ENCODE measurements around the gene ING1. TPM values are rescaled to one million over a fixed set of nuclear protein-coding genes. Genes with fewer than 3 reads are reported as not detected.

ING1 gene
- total and polyA plus RNA-seq, 2 of the 4 experiments (the other 2 are of a cell fraction) = 9.1 to 13.5 TPM

DNA sequence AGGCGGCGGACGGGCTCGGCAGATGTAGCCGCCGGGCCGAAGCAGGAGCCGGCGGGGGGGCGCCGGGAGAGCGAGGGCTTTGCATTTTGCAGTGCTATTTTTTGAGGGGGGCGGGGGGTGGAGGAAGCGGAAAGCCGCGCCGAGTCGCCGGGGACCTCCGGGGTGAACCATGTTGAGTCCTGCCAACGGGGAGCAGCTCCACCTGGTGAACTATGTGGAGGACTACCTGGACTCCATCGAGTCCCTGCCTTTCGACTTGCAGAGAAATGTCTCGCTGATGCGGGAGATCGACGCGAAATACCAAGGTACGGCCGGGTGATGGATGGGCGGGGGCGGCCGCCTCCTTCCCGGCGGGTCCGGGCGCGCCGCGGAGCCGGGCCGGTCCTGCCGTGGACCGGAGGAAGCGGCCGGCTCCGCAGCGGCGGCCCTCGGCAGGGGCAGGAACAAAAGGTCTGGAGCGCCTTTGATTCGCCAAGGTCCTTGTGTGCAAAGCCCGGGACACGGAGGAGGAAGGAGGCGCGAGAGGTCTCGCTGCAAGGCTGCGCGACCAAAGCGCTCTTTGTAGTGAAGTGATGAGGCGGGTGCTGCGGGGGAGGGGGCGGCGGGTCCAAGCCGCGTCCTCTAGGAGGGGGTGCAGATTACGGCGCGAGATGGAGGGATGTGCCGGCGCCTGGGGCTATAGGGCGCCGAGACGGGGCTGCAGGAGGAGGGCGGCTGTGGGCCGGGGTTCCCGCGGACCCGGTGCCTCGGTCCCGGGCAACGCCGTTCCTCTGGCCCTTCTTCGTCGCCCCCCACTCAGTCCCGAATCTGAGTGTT lies 689 bp downstream of the ING1 start:
- CTCF ChIA-PET = no interaction called here
- POLR2A ChIA-PET (ENCODE audit: unreplicated experiment) = no interaction called here
- H4K8ac ChIP-seq (ENCODE audit: low read depth in 2 of 2, low read length in 2 of 2) = no peak overlapping the region; a peak in 1 of 4 replicates

More for the DNA sequence above, 689 bp downstream of the ING1 start:
- intact Hi-C loops (cut with micrococcal nuclease) (loop anchor here (2.0 kb wide), 3 partner anchors 97 to 157 kb away; no protein-coding TSS in a partner anchor), in situ Hi-C loops (cut with MboI; ENCODE audit: low sequenced_read_pairs) (no loop called here), dilution Hi-C loops (cut with HindIII; ENCODE audit: low sequenced_read_pairs, unreplicated experiment) (no loop called here)
- WGBS, 2 experiments (ENCODE audit: extremely low coverage in 2 of 2, insufficient read length in 1 of 2) = 0% methylated on average over 30 of the region's 86 CpGs; no CpG with 5 or more reads in 1 of the 2 experiments
- Histone ChIP-seq H2AK9ac (replicated peaks; ENCODE audit: low read depth, low read length, poor library complexity) (peak overlapping the region; percentile 92), H4K5ac (ENCODE audit: low read depth, low read length) (no peak overlapping the region), H2AK5ac (ENCODE audit: low read depth, low read length) (no peak overlapping the region), H3K18ac (ENCODE audit: low read depth, low read length) (peak overlapping the region; percentile 63), H3K4me2 (ENCODE audit: low read depth, low read length) (peak overlapping the region; percentile 70), H3K36me3 (ENCODE audit: control insufficient read depth, insufficient read depth, low read length) (peaks cover 1% of the 10 kb centered on the region; the same call in 1 of the 2 replicates), H3K4me1 (ENCODE audit: control insufficient read depth, insufficient read depth, low read length) (no peaks in the 10 kb centered on the region; the same call in 1 of the 2 replicates), H2AFZ (replicated peaks; ENCODE audit: low read length, poor library complexity) (peak overlapping the region; percentile 94), H3K79me1 (ENCODE audit: low read depth in 1 of 2, low read length in 2 of 2) (peaks cover 6 to 36% of the 10 kb centered on the region in 2 experiments; a peak in 3 of 4 replicates), H3K9me1 (ENCODE audit: insufficient read depth, low read length) (no peaks in the 10 kb centered on the region; the same call in 1 of the 2 replicates), H2BK15ac (ENCODE audit: low read depth, low read length) (no peak overlapping the region), H3K4me3 (ENCODE audit: insufficient read depth, low read depth, low read length) (peak overlapping the region; percentile 98), H4K91ac (ENCODE audit: insufficient read depth, low read depth, low read length) (peak overlapping the region; percentile 53; the same call in 1 of the 2 replicates), H3K27ac (ENCODE audit: insufficient read depth, low read length) (peak overlapping the region; percentile 83), H3K9ac (ENCODE audit: low read depth, low read length) (peak overlapping the region; percentile 87), H3K9me3 (ENCODE audit: control insufficient read depth, insufficient read depth, low read length) (no peaks in the 10 kb centered on the region), H4K20me1 (ENCODE audit: insufficient read depth, low read length) (peaks cover 35% of the 10 kb centered on the region), H2BK120ac (ENCODE audit: low read depth, low read length) (no peak overlapping the region), H3K27me3 (ENCODE audit: control insufficient read depth, insufficient read depth, low read length) (no peaks in the 10 kb centered on the region), H3K56ac (ENCODE audit: extremely low read depth, insufficient read depth, low read length) (peak overlapping the region; percentile 77; the same call in 1 of the 2 replicates), H2BK20ac (ENCODE audit: low read depth, low read length) (no peak overlapping the region), H3K4ac (ENCODE audit: low read depth, low read length) (peak overlapping the region; percentile 85), H3K14ac (replicated peaks; ENCODE audit: low read depth, low read length) (peak overlapping the region; percentile 84), H3K23ac (ENCODE audit: low read depth, low read length) (peak overlapping the region; percentile 76), H2BK5ac (ENCODE audit: low read depth, low read length, poor library complexity, severe bottlenecking) (peak overlapping the region; percentile 82)
- ATAC-seq (ENCODE audit: low read depth) (no peak), DNase-seq (peak; percentile 32)
- TF ChIP-seq POLR2A (IDR thresholded peaks at IDR 0.05; ENCODE audit: low read depth, low read length) (no peak), RCOR1 (IDR thresholded peaks at IDR 0.05; ENCODE audit: insufficient replicate concordance, low read length) (no peak), RAD21 (IDR thresholded peaks at IDR 0.05; ENCODE audit: low read length) (no peak), ELK1 (IDR thresholded peaks at IDR 0.05; ENCODE audit: borderline replicate concordance, low read depth, low read length) (no peak)
- BruUV-seq (replicated peaks) = no TSS peak

Measured in IMR-90 (cell line).